ENCODE data around the gene CMC2. TPM values are rescaled to one million over a fixed set of nuclear protein-coding genes. Genes with fewer than 3 reads are reported as not detected.

The CMC2 gene
- total and polyA plus RNA-seq, 9 of the 15 experiments (the other 6 are each of a cell fraction or from before 2014, with no cell fraction given), result 122 to 501 (median 172) TPM

GRCh38 chr16:80992676-80993293, 13.9 kb downstream of the CMC2 start (continued):
- TF ChIP-seq ZBTB49 (CRISPR knock-in tag; IDR thresholded peaks at IDR 0.05; ENCODE audit: borderline replicate concordance) (no peak), HMGXB4 (CRISPR knock-in tag; IDR thresholded peaks at IDR 0.05) (no peak), HDAC3 (IDR thresholded peaks at IDR 0.05; ENCODE audit: borderline replicate concordance, partially characterized antibody) (peak; percentile 14), GTF2F1 (IDR thresholded peaks at IDR 0.05; ENCODE audit: low read depth, low read length) (no peak)

GRCh38 chr16:80991792-80992430, 14.8 kb downstream of the CMC2 start:
- Histone ChIP-seq H3K9me1 (ENCODE audit: control insufficient read depth, insufficient read depth, low read length) (no peaks in the 10 kb centered on the region), H3K9me3 (replicated peaks; ENCODE audit: control insufficient read depth, insufficient read depth, low read depth, low read length) (no peaks in the 10 kb centered on the region), H3K4me1 (replicated peaks in 1 of 2; ENCODE audit: control insufficient read depth in 2 of 2, insufficient read depth in 2 of 2, low read length in 2 of 2) (peaks cover 0 to 13% of the 10 kb centered on the region in 2 experiments; a peak in 2 of 5 replicates), H3K79me2 (ENCODE audit: control insufficient read depth, insufficient read depth, low read length) (peaks cover 89% of the 10 kb centered on the region), H3K27me3 (ENCODE audit: control insufficient read depth in 2 of 2, insufficient read depth in 2 of 2, low read length in 2 of 2) (no peaks in the 10 kb centered on the region), H3K4me3 (no peak overlapping the region), H3K9ac (ENCODE audit: insufficient read depth in 1 of 2, low read depth in 2 of 2, low read length in 2 of 2) (no peak overlapping the region), H2AFZ (ENCODE audit: low read depth, low read length) (no peak overlapping the region), H3K27ac (ENCODE audit: extremely low read depth, low read depth, low read length) (no peak overlapping the region), H3K4me2 (ENCODE audit: insufficient read depth, low read length) (no peak overlapping the region), H3K36me3 (ENCODE audit: control insufficient read depth, insufficient read depth, low read length) (peaks cover 34% of the 10 kb centered on the region), H4K20me1 (replicated peaks; ENCODE audit: control insufficient read depth, insufficient read depth, low read length) (peaks cover 10% of the 10 kb centered on the region)
- DNase-seq (ENCODE audit: extremely low read depth in 1 of 4, low spot score in 3 of 4) (no peak), FAIRE-seq (no peak), ATAC-seq (no peak)
- intact Hi-C loops (cut with micrococcal nuclease) (no loop called here), in situ Hi-C loops (cut with MboI) (no loop called here)
- BruUV-seq (replicated peaks), result no TSS peak
- CTCF ChIA-PET (ENCODE audit: low intra/inter-chr PET ratio), result no interaction called here
- WGBS (ENCODE audit: insufficient coverage, low coverage, missing lambda C conversion rate), result 56% methylated on average over 6 of the region's 6 CpGs
- POLR2A ChIA-PET, result interaction anchor here (0.9 to 2.0 kb wide), 4 partner anchors 10 to 27 kb away, joined by 3 to 7 read pairs (median 4); no protein-coding TSS in a partner anchor
